Naive B cell (primary cell): Measurements from ENCODE around the gene ACTA2. TPM values are rescaled to one million over a fixed set of nuclear protein-coding genes. Genes with fewer than 3 reads are reported as not detected.

Experiments used
- ATAC-seq, 2 donors: fragments of 150-1000 bp; cut with Tn5 transposase; 2 replicates each; pipeline ENCODE4 v1.10.0; 2021; ENCODE audit warnings: low read depth in 2 of 2, mild to moderate bottlenecking in 2 of 2, moderate library complexity in 2 of 2
- DNase-seq: peaks from one replicate; pipeline ENCODE4 v3.0.0; 2022
- H3K27ac Mint-ChIP-seq, 6 donors: one replicate each; pipeline ENCODE4 v1.8.0; 2020 to 2022; ENCODE audit warnings: mild to moderate bottlenecking in 6 of 6, mixed read lengths in 6 of 6, moderate library complexity in 5 of 6, inconsistent platforms in 2 of 6
- H3K27me3 Mint-ChIP-seq, 3 donors: one replicate each; pipeline ENCODE4 v1.8.0; 2021 to 2022; ENCODE audit warnings: mixed read lengths in 3 of 3, mild to moderate bottlenecking in 1 of 3
- H3K36me3 Mint-ChIP-seq, 2 donors: one replicate each; pipeline ENCODE4 v1.8.0; 2020 to 2022; ENCODE audit warnings: mixed read lengths in 2 of 2, inconsistent platforms in 1 of 2, mild to moderate bottlenecking in 1 of 2
- H3K4me1 Mint-ChIP-seq, 3 donors: one replicate each; pipeline ENCODE4 v1.8.0; 2020 to 2022; ENCODE audit warnings: mixed read lengths in 3 of 3, inconsistent platforms in 1 of 3, mild to moderate bottlenecking in 1 of 3, moderate library complexity in 1 of 3
- H3K4me3 Mint-ChIP-seq, 8 donors: one replicate each; pipeline ENCODE4 v1.8.0; 2020 to 2022; ENCODE audit warnings: mild to moderate bottlenecking in 8 of 8, mixed read lengths in 8 of 8, moderate library complexity in 8 of 8, inconsistent platforms in 2 of 8
- H3K9me3 Mint-ChIP-seq, 7 donors: one replicate each; pipeline ENCODE4 v1.8.0; 2020 to 2022; ENCODE audit warnings: mixed read lengths in 7 of 7, mild to moderate bottlenecking in 5 of 7, inconsistent platforms in 2 of 7, moderate library complexity in 1 of 7
- polyA plus RNA-seq, 6 donors: library from polyadenylated mRNA; unstranded; fragments of 300-500 nt; fragmentation: Illumina TruSeq; gene quantifications; one replicate each; pipeline ENCODE4 v1.2.3, GENCODE V29; 2021; ENCODE audit warnings: low read depth in 6 of 6

The ACTA2 gene
- polyA plus RNA-seq, 6 donors from 2014 or later = 0.44 to 1.4 (median 0.62) TPM; not detected in 2

- no peaks in the 10 kb centered on the region for H3K9me3 Mint-ChIP-seq
- no peaks in the 10 kb centered on the region for H3K27me3 Mint-ChIP-seq
- peaks cover 18 to 29% (median 26%) of the 10 kb centered on the region in 3 donors for H3K4me1 Mint-ChIP-seq
- ATAC-seq (peak; percentile 53 to 78), DNase-seq (no peak)
- H3K27ac Mint-ChIP-seq = no peak overlapping the region
- peak overlapping the region in 1 of 8 donors; percentile 22 for H3K4me3 Mint-ChIP-seq
- no peaks in the 10 kb centered on the region for H3K36me3 Mint-ChIP-seq
These were observed 66.0 kb downstream of the ACTA2 start for GRCh38 chr10:88886557-88886956.

Other genes with a start within 250 kb of the ACTA2 start
- not detected for gene LIPK, start 246.5 kb downstream of the ACTA2 start, polyA plus RNA-seq
- gene LIPN, start 192.8 kb downstream of the ACTA2 start, polyA plus RNA-seq = under 1 TPM in 2 of 6 donors, not detected in 4; 0.30 to 0.50 TPM
- not detected for gene LIPM, start 150.0 kb downstream of the ACTA2 start, polyA plus RNA-seq
- gene ANKRD22, start 100.9 kb downstream of the ACTA2 start, polyA plus RNA-seq = not detected
- gene STAMBPL1, start 72.5 kb downstream of the ACTA2 start, polyA plus RNA-seq = 1 to 10 TPM; 3.4 to 7.6 (median 5.0) TPM
- 1 to 10 TPM in 3 of 6 donors, under 1 TPM in 3; 0.40 to 4.1 (median 0.88) TPM for gene FAS, start 38.0 kb upstream of the ACTA2 start, polyA plus RNA-seq